Astrocyte (in vitro differentiated cells and primary cell): ENCODE data around the gene SMARCB1. TPM values are rescaled to one million over a fixed set of nuclear protein-coding genes. Genes with fewer than 3 reads are reported as not detected.

Source experiments
- DNase-seq: peaks from one replicate; pipeline ENCODE4 v3.0.0-alpha.2; 2010; ENCODE audit warnings: low read depth
- FAIRE-seq: peaks from 2 replicates; lab custom pipeline; 2011; peaks lifted over from hg19 to GRCh38; lab: Jason Lieb, UNC
- H2AFZ ChIP-seq: 2 replicates; pipeline ENCODE4 v1.6.0; 2012; ENCODE audit warnings: low read depth, low read length, inconsistent platforms
- H3K27ac ChIP-seq: 2 replicates; pipeline ENCODE4 v1.5.1; 2011; ENCODE audit warnings: low read depth, low read length, inconsistent platforms
- H3K27me3 ChIP-seq: 2 replicates; pipeline ENCODE4 v1.6.0; 2011; ENCODE audit warnings: low read length, inconsistent platforms; ENCODE audit not compliant: insufficient read depth
- H3K36me3 ChIP-seq: 2 replicates; pipeline ENCODE4 v1.5.1; 2011; ENCODE audit warnings: low read length, inconsistent platforms; ENCODE audit not compliant: insufficient read depth
- H3K4me1 ChIP-seq: 2 replicates; pipeline ENCODE4 v1.5.1; 2011; ENCODE audit warnings: low read length, inconsistent platforms; ENCODE audit not compliant: insufficient read depth
- H3K4me2 ChIP-seq: 2 replicates; pipeline ENCODE4 v1.6.0; 2012; ENCODE audit warnings: low read length, inconsistent platforms
- H3K4me3 ChIP-seq: 2 replicates; pipeline ENCODE4 v1.5.1; 2011; ENCODE audit warnings: low read depth, mild to moderate bottlenecking, low read length, inconsistent platforms; ENCODE audit not compliant: insufficient read depth
- H3K79me2 ChIP-seq: 2 replicates; pipeline ENCODE4 v1.6.0; 2012; ENCODE audit warnings: mild to moderate bottlenecking, low read length, inconsistent platforms; ENCODE audit not compliant: insufficient read depth
- H3K9ac ChIP-seq: 2 replicates; pipeline ENCODE4 v1.6.0; 2012; ENCODE audit warnings: mild to moderate bottlenecking, low read length, inconsistent platforms
- H3K9me3 ChIP-seq: 2 replicates; pipeline ENCODE4 v1.5.1; 2012; ENCODE audit warnings: low read depth, mild to moderate bottlenecking, low read length, inconsistent platforms; ENCODE audit not compliant: insufficient read depth
- H4K20me1 ChIP-seq: 2 replicates; pipeline ENCODE4 v1.6.0; 2012; ENCODE audit warnings: low read length, inconsistent platforms; ENCODE audit not compliant: insufficient read depth
- H3K27ac Mint-ChIP-seq: one replicate; pipeline ENCODE4 v1.8.0; 2021; ENCODE audit warnings: mild to moderate bottlenecking, mixed read lengths; ENCODE audit not compliant: unreplicated experiment
- H3K27me3 Mint-ChIP-seq: one replicate; pipeline ENCODE4 v1.8.0; 2021; ENCODE audit warnings: low read depth, mixed read lengths; ENCODE audit not compliant: unreplicated experiment
- H3K36me3 Mint-ChIP-seq: one replicate; pipeline ENCODE4 v1.8.0; 2021; ENCODE audit warnings: low read depth, mixed read lengths; ENCODE audit not compliant: unreplicated experiment
- H3K4me1 Mint-ChIP-seq: one replicate; pipeline ENCODE4 v1.8.0; 2021; ENCODE audit warnings: low read depth, mixed read lengths; ENCODE audit not compliant: unreplicated experiment
- H3K4me3 Mint-ChIP-seq: one replicate; pipeline ENCODE4 v1.8.0; 2021; ENCODE audit warnings: mild to moderate bottlenecking, moderate library complexity, mixed read lengths; ENCODE audit not compliant: unreplicated experiment
- H3K9me3 Mint-ChIP-seq: one replicate; pipeline ENCODE4 v1.8.0; 2021; ENCODE audit warnings: mild to moderate bottlenecking, mixed read lengths; ENCODE audit not compliant: unreplicated experiment
- CTCF ChIP-seq: IDR thresholded peaks from 2 replicates; pipeline ENCODE4 v1.5.1; 2011; ENCODE audit warnings: low read depth, mild to moderate bottlenecking, inconsistent platforms, low read length, moderate library complexity; ENCODE audit not compliant: insufficient read depth
- EZH2 ChIP-seq: IDR thresholded peaks from 2 replicates; pipeline ENCODE4 v1.6.1; 2012; ENCODE audit warnings: mild to moderate bottlenecking, low read length, inconsistent platforms; ENCODE audit not compliant: insufficient read depth
- total RNA-seq: library from RNA; stranded (reverse); gene quantifications from 2 replicates; pipeline ENCODE4 v1.2.1, GENCODE V29; 2021

Gene SMARCB1
- total RNA-seq, 1 donor from 2014 or later = 91.3 TPM

DNA sequence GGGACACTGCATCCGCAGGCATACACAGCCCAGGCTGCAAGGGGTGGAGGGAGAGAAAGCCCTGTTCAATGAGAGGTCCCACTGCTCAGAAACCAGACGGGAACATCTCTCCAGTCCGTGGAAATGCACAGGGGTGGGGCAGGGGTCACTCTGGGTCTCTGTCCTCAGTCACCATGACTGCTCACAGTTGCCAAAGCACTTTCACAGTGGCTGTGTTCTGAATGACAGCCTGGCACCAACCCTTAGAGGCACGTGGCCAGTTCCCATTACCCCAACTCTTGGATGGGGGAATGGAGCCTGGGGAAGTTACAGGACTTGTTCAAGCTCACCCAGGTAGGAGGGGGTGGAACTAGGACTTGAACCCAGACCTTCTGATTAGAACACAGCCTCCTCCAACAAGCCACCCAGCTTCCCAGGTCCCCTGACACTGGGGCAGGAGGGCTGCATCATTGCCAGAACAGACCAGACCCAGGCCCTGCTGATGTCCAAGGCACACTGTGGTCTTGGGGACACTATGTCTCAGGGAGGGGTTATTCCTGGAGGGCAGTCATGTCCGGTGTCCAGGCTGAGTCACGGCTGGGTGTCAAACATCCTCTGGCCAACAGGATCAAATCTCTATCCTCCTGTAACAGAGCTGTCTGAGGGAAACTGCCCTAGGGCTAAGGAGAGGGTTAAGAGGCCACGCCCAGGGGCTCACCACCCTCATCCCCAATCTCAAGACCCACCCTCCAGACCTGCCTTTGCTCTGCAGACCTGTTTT is 44.1 kb upstream of the SMARCB1 start:
- H2AFZ ChIP-seq = no peak overlapping the region
- peaks cover 16% of the 10 kb centered on the region for H4K20me1 ChIP-seq
- FAIRE-seq = no peak

GRCh38 chr22:23743303-23743705 is 43.5 kb upstream of the SMARCB1 start:
- Histone ChIP-seq H3K9me3 (peaks cover 12% of the 10 kb centered on the region), H3K9ac (no peak overlapping the region), H3K27ac (no peak overlapping the region), H3K27me3 (no peaks in the 10 kb centered on the region), H3K4me2 (no peak overlapping the region), H4K20me1 (peaks cover 21% of the 10 kb centered on the region), H3K4me1 (no peaks in the 10 kb centered on the region), H3K36me3 (peaks cover 14% of the 10 kb centered on the region), H3K4me3 (no peak overlapping the region), H2AFZ (no peak overlapping the region), H3K79me2 (peaks cover 11% of the 10 kb centered on the region)
- no peaks in the 10 kb centered on the region for H3K9me3 Mint-ChIP-seq
- no peaks in the 10 kb centered on the region for H3K27me3 Mint-ChIP-seq
- no peak overlapping the region for H3K27ac Mint-ChIP-seq
- peaks cover 33% of the 10 kb centered on the region for H3K36me3 Mint-ChIP-seq
- FAIRE-seq = no peak
- no peak overlapping the region for H3K4me3 Mint-ChIP-seq
- no peaks in the 10 kb centered on the region for H3K4me1 Mint-ChIP-seq
- TF ChIP-seq EZH2 = no peak
- no peak for DNase-seq

More for the DNA sequence above, 44.1 kb upstream of the SMARCB1 start:
- peaks cover 33% of the 10 kb centered on the region for H3K36me3 Mint-ChIP-seq
- peaks cover 5% of the 10 kb centered on the region for H3K79me2 ChIP-seq
- DNase-seq = no peak
- H3K4me1 Mint-ChIP-seq = no peaks in the 10 kb centered on the region
- H3K27ac Mint-ChIP-seq = no peak overlapping the region
- H3K36me3 ChIP-seq = peaks cover 14% of the 10 kb centered on the region
- TF ChIP-seq CTCF (no peak), EZH2 (no peak)
- no peak overlapping the region for H3K9ac ChIP-seq
- peaks cover 12% of the 10 kb centered on the region for H3K9me3 ChIP-seq
- no peak overlapping the region for H3K4me3 ChIP-seq
- H3K4me1 ChIP-seq = no peaks in the 10 kb centered on the region
- H3K4me2 ChIP-seq = no peak overlapping the region
- no peak overlapping the region for H3K27ac ChIP-seq
- no peaks in the 10 kb centered on the region for H3K27me3 ChIP-seq
- H3K9me3 Mint-ChIP-seq = no peaks in the 10 kb centered on the region
- H3K4me3 Mint-ChIP-seq = no peak overlapping the region
- no peaks in the 10 kb centered on the region for H3K27me3 Mint-ChIP-seq

DNA sequence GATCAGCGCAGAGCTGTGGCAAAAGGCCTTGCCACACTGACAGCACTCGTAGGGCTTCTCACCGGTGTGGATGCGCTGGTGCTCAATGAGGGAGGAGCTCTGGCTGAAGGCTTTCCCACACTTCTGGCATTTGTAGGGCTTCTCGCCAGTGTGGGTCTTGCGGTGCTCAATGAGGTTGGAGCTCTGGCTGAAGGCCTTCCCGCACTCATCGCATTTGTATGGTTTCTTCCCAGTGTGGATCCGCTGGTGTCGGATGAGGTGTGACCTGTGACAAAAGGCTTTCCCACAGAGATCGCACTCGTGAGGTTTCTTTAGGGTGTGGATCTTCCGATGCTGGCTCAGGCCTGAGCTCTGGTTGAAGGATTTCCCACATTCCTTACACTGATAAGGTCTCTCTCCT is 42.8 kb upstream of the SMARCB1 start:
- no peaks in the 10 kb centered on the region for H3K4me1 Mint-ChIP-seq
- no peaks in the 10 kb centered on the region for H3K27me3 Mint-ChIP-seq
- peaks cover 33% of the 10 kb centered on the region for H3K36me3 Mint-ChIP-seq
- Histone ChIP-seq H2AFZ (no peak overlapping the region), H3K4me1 (no peaks in the 10 kb centered on the region), H3K9me3 (peaks cover 12% of the 10 kb centered on the region), H3K79me2 (peaks cover 11% of the 10 kb centered on the region), H3K36me3 (peaks cover 14% of the 10 kb centered on the region), H4K20me1 (peaks cover 21% of the 10 kb centered on the region), H3K4me2 (no peak overlapping the region), H3K4me3 (no peak overlapping the region), H3K27ac (no peak overlapping the region), H3K27me3 (no peaks in the 10 kb centered on the region), H3K9ac (no peak overlapping the region)
- FAIRE-seq (no peak), DNase-seq (no peak)
- no peak overlapping the region for H3K27ac Mint-ChIP-seq
- H3K4me3 Mint-ChIP-seq = no peak overlapping the region
- H3K9me3 Mint-ChIP-seq = no peaks in the 10 kb centered on the region
- no peak for TF ChIP-seq CTCF
- no peak for TF ChIP-seq EZH2
